Mammary microvascular endothelial cell (primary cell): ENCODE measurements around the gene F10. TPM values are rescaled to one million over a fixed set of nuclear protein-coding genes. Genes with fewer than 3 reads are reported as not detected.

Experiments
- total RNA-seq: library from RNA; depleted of rRNA; stranded (reverse); fragments of >200 nt; gene quantifications from 2 replicates; pipeline ENCODE4 v1.2.3, GENCODE V29; 2015

Gene F10
- total RNA-seq = not detected in 2 replicates

DNA sequence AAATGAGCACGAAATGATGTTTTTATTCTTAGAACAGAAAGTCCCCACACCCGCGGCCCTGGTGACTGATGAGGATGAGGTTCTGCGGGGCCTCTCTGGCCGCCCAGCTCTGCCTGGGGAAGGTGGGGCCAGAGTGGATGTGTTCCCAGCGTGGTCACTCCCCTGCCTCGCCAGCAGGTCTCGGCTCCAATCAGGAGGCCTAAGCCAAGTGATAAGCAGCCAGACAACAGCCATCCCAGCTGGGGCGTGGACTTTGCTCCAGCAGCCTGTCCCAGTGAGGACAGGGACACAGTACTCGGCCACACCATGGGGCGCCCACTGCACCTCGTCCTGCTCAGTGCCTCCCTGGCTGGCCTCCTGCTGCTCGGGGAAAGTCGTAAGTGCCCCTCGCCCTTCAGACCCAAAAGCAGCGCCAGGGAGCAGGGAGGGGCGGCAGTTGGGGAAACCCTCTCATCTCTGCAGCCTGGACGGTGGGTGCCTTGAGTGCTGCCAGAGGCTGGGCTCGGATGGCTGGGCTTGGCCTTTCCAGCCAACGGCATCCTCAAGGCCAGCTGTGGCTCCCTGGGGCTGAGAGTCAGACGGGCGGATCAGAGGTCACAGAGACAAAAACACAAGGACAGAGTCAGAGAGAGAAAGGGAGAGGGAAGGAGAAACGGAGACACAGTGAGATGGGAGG, at the start of gene F10:
Gene F10 (plus strand): TSS at position 250 of the 676 bp plus-strand sequence. CDS start 57 bp downstream, at position 307.

DNA sequence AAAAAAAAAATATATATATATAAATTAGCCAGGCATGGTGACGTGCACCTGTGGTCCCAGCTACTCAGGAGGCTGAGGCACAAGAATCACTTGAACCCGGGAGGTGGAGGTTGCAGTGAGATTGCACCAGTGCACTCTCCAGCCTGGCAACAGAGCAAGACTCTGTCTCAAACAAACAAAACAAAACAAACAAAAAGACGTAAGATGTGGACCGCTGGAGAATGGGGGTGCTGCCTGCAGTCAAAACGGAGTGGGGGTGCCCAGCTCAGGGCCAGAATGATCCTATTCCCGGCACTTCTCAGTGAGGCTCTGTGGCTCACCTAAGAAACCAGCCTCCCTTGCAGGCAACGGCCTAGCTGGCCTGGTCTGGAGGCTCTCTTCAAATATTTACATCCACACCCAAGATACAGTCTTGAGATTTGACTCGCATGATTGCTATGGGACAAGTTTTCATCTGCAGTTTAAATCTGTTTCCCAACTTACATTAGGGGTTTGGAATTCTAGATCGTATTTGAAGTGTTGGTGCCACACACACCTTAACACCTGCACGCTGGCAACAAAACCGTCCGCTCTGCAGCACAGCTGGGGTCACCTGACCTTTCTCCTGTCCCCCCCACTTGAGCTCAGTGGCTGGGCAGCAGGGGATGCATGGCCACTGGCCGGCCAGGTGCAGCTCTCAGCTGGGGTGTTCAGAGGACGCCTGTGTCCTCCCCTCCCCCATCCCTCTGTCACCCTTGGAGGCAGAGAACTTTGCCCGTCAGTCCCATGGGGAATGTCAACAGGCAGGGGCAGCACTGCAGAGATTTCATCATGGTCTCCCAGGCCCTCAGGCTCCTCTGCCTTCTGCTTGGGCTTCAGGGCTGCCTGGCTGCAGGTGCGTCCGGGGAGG, 17.3 kb upstream of the F10 start, which contains the start of gene F7:
Gene F7 (plus strand): TSS at position 760 of the 889 bp plus-strand sequence. CDS start 51 bp downstream, at position 811.

DNA sequence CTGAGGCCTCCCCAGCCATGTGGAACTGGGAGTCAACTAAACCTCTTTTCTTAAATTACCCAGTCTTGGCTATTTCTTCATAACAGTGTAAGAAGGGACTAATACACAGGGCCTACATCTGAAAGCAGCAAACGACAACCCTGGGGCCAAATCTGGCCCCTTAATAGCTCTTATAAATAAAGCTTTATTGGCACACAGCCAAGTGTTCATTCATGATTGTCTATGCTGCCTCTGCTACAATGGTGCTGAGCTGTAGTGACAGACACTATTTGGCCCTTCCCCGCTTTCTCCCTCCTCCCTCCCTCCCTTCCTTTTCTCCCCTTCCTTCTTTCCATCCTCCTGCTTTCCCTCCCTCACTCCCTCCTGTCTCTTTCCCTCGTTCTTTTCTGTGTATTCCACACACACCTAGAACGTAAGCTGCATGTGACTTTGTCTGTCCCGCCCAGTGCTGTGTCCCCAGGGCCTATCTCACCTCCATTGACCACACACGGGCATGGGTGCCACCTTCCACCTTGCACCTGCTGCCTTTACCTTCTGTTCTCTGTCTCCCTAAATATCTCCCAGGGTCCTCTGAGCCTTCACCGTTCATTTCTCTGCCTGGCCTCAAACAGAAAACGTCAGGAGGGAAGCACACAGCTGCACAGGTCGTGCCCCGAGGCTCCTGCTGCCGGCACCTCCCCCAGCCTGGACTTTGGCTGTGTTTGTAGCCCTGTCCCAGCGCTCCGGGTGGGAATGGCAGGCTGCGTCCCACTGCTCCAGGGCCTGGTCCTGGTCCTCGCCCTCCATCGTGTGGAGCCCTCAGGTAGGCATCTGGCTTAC, 35.5 kb downstream of the F10 start, which contains the start of gene PROZ:
Gene PROZ (plus strand): TSS at position 720 of the 819 bp plus-strand sequence. CDS start 13 bp downstream, at position 733.

Other genes with a start within 250 kb of the F10 start
- gene MCF2L, start 153.6 kb upstream of the F10 start, total RNA-seq = 3.3 and 4.1 TPM in 2 replicates
- gene F7, start 17.0 kb upstream of the F10 start, total RNA-seq = not detected in 2 replicates
- not detected in 2 replicates for gene PROZ, start 35.8 kb downstream of the F10 start, total RNA-seq
- gene PCID2, start 85.9 kb downstream of the F10 start, total RNA-seq = 65.5 and 67.2 TPM in 2 replicates
- gene CUL4A, start 86.8 kb downstream of the F10 start, total RNA-seq = 103 and 104 TPM in 2 replicates
- gene LAMP1, start 174.4 kb downstream of the F10 start, total RNA-seq = 249 and 298 TPM in 2 replicates
- not detected in 2 replicates for gene GRTP1, start 241.3 kb downstream of the F10 start, total RNA-seq